Astrocyte (in vitro differentiated cells and primary cell): Measurements from ENCODE around the gene LRRC4. TPM values are rescaled to one million over a fixed set of nuclear protein-coding genes. Genes with fewer than 3 reads are reported as not detected.

Experiments used
- DNase-seq: peaks from one replicate; pipeline ENCODE4 v3.0.0-alpha.2; 2010; ENCODE audit warnings: low read depth
- FAIRE-seq: peaks from 2 replicates; lab custom pipeline; 2011; peaks lifted over from hg19 to GRCh38; lab: Jason Lieb, UNC
- H2AFZ ChIP-seq: 2 replicates; pipeline ENCODE4 v1.6.0; 2012; ENCODE audit warnings: low read depth, low read length, inconsistent platforms
- H3K27ac ChIP-seq: 2 replicates; pipeline ENCODE4 v1.5.1; 2011; ENCODE audit warnings: low read depth, low read length, inconsistent platforms
- H3K27me3 ChIP-seq: 2 replicates; pipeline ENCODE4 v1.6.0; 2011; ENCODE audit warnings: low read length, inconsistent platforms; ENCODE audit not compliant: insufficient read depth
- H3K36me3 ChIP-seq: 2 replicates; pipeline ENCODE4 v1.5.1; 2011; ENCODE audit warnings: low read length, inconsistent platforms; ENCODE audit not compliant: insufficient read depth
- H3K4me1 ChIP-seq: 2 replicates; pipeline ENCODE4 v1.5.1; 2011; ENCODE audit warnings: low read length, inconsistent platforms; ENCODE audit not compliant: insufficient read depth
- H3K4me2 ChIP-seq: 2 replicates; pipeline ENCODE4 v1.6.0; 2012; ENCODE audit warnings: low read length, inconsistent platforms
- H3K4me3 ChIP-seq: 2 replicates; pipeline ENCODE4 v1.5.1; 2011; ENCODE audit warnings: low read depth, mild to moderate bottlenecking, low read length, inconsistent platforms; ENCODE audit not compliant: insufficient read depth
- H3K79me2 ChIP-seq: 2 replicates; pipeline ENCODE4 v1.6.0; 2012; ENCODE audit warnings: mild to moderate bottlenecking, low read length, inconsistent platforms; ENCODE audit not compliant: insufficient read depth
- H3K9ac ChIP-seq: 2 replicates; pipeline ENCODE4 v1.6.0; 2012; ENCODE audit warnings: mild to moderate bottlenecking, low read length, inconsistent platforms
- H3K9me3 ChIP-seq: 2 replicates; pipeline ENCODE4 v1.5.1; 2012; ENCODE audit warnings: low read depth, mild to moderate bottlenecking, low read length, inconsistent platforms; ENCODE audit not compliant: insufficient read depth
- H4K20me1 ChIP-seq: 2 replicates; pipeline ENCODE4 v1.6.0; 2012; ENCODE audit warnings: low read length, inconsistent platforms; ENCODE audit not compliant: insufficient read depth
- H3K27ac Mint-ChIP-seq: one replicate; pipeline ENCODE4 v1.8.0; 2021; ENCODE audit warnings: mild to moderate bottlenecking, mixed read lengths; ENCODE audit not compliant: unreplicated experiment
- H3K27me3 Mint-ChIP-seq: one replicate; pipeline ENCODE4 v1.8.0; 2021; ENCODE audit warnings: low read depth, mixed read lengths; ENCODE audit not compliant: unreplicated experiment
- H3K36me3 Mint-ChIP-seq: one replicate; pipeline ENCODE4 v1.8.0; 2021; ENCODE audit warnings: low read depth, mixed read lengths; ENCODE audit not compliant: unreplicated experiment
- H3K4me1 Mint-ChIP-seq: one replicate; pipeline ENCODE4 v1.8.0; 2021; ENCODE audit warnings: low read depth, mixed read lengths; ENCODE audit not compliant: unreplicated experiment
- H3K4me3 Mint-ChIP-seq: one replicate; pipeline ENCODE4 v1.8.0; 2021; ENCODE audit warnings: mild to moderate bottlenecking, moderate library complexity, mixed read lengths; ENCODE audit not compliant: unreplicated experiment
- H3K9me3 Mint-ChIP-seq: one replicate; pipeline ENCODE4 v1.8.0; 2021; ENCODE audit warnings: mild to moderate bottlenecking, mixed read lengths; ENCODE audit not compliant: unreplicated experiment
- EZH2 ChIP-seq: IDR thresholded peaks from 2 replicates; pipeline ENCODE4 v1.6.1; 2012; ENCODE audit warnings: mild to moderate bottlenecking, low read length, inconsistent platforms; ENCODE audit not compliant: insufficient read depth
- total RNA-seq: library from RNA; stranded (reverse); gene quantifications from 2 replicates; pipeline ENCODE4 v1.2.1, GENCODE V29; 2021
- TF ChIP-seq, protein P1 (sequence below): IDR thresholded peaks from 2 replicates; pipeline ENCODE4 v1.5.1; 2011; ENCODE audit warnings: low read depth, mild to moderate bottlenecking, inconsistent platforms, low read length, moderate library complexity; ENCODE audit not compliant: insufficient read depth

Gene LRRC4
- total RNA-seq, 1 donor from 2014 or later, result 4.4 TPM

DNA sequence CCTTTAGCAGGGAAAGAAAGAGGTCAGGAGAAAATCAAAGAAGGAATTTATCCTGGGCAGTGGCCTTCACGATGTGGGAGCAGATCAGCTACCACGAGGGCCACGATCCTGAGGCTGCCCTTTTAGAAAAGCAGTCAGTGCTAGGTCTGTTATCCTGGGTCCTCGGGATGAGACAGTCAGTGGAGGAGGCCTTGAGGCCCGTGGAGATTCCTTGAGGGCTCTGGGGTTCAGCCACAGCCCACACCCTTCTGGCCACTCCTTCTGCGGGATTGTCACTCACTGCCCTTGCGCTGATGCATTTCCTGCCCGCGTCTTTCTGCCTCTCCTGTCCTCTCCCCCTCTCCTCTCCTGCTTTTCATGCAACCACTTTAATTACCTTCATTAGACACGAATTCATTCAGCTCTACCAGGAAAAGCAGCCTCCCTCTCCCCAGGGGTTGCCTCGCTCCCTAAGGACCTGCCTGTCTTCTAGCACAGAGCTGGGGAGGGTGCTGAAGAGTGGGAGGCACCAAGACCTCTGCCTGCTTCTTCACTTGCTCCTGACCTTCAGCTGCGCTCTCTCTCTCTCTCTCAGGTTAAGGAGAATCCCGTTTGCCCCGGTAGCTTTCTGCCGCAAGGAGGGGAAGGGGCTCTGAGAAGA, 42.6 kb upstream of the LRRC4 start:
- Histone ChIP-seq H3K4me3 (no peak overlapping the region), H3K9me3 (no peaks in the 10 kb centered on the region), H3K9ac (no peak overlapping the region), H3K27me3 (no peaks in the 10 kb centered on the region), H3K79me2 (no peaks in the 10 kb centered on the region), H3K36me3 (peaks cover 10% of the 10 kb centered on the region), H2AFZ (no peak overlapping the region), H3K4me2 (no peak overlapping the region), H4K20me1 (peaks cover 90% of the 10 kb centered on the region), H3K4me1 (peaks cover 15% of the 10 kb centered on the region), H3K27ac (no peak overlapping the region)
- Mint-ChIP-seq H3K36me3 (peaks cover 20% of the 10 kb centered on the region), H3K4me1 (peaks cover 20% of the 10 kb centered on the region), H3K27me3 (no peaks in the 10 kb centered on the region), H3K27ac (no peak overlapping the region), H3K9me3 (no peaks in the 10 kb centered on the region), H3K4me3 (no peak overlapping the region)
- no peak for DNase-seq
- TF ChIP-seq, protein P1, sequence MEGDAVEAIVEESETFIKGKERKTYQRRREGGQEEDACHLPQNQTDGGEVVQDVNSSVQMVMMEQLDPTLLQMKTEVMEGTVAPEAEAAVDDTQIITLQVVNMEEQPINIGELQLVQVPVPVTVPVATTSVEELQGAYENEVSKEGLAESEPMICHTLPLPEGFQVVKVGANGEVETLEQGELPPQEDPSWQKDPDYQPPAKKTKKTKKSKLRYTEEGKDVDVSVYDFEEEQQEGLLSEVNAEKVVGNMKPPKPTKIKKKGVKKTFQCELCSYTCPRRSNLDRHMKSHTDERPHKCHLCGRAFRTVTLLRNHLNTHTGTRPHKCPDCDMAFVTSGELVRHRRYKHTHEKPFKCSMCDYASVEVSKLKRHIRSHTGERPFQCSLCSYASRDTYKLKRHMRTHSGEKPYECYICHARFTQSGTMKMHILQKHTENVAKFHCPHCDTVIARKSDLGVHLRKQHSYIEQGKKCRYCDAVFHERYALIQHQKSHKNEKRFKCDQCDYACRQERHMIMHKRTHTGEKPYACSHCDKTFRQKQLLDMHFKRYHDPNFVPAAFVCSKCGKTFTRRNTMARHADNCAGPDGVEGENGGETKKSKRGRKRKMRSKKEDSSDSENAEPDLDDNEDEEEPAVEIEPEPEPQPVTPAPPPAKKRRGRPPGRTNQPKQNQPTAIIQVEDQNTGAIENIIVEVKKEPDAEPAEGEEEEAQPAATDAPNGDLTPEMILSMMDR, result no peak
- no peak for TF ChIP-seq EZH2
- no peak for FAIRE-seq

DNA sequence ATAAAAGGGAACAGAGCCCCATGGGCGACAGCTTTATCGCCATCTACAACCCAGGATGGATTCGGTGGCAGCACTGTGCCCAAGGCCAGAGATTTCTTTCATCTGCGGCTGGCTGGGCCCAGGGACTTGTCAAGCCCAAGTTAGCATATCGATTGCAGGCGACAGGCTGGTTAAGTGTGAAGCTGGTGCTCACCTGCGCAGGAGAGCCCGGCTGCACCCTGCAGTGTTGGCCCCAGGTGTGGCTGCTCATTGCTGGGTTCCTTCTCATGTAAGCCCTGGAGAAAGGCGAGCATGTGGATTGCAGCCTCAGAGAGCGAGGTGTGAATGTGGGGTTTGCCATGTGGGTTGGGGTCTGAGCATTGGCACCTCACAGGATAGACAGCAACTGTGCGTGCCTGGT, 40.6 kb upstream of the LRRC4 start:
- peaks cover 20% of the 10 kb centered on the region for H3K4me1 ChIP-seq
- no peak overlapping the region for H3K4me3 ChIP-seq
- H2AFZ ChIP-seq, result no peak overlapping the region
- Mint-ChIP-seq H3K27me3 (no peaks in the 10 kb centered on the region), H3K4me1 (peaks cover 39% of the 10 kb centered on the region), H3K36me3 (peaks cover 15% of the 10 kb centered on the region), H3K4me3 (no peak overlapping the region), H3K9me3 (no peaks in the 10 kb centered on the region), H3K27ac (no peak overlapping the region)
- H3K9me3 ChIP-seq, result no peaks in the 10 kb centered on the region
- DNase-seq (no peak), FAIRE-seq (no peak)
- peaks cover 90% of the 10 kb centered on the region for H4K20me1 ChIP-seq
- TF ChIP-seq, protein P1, result no peak
- no peak for TF ChIP-seq EZH2
- H3K9ac ChIP-seq, result no peak overlapping the region
- H3K36me3 ChIP-seq, result peaks cover 3% of the 10 kb centered on the region
- no peak overlapping the region for H3K4me2 ChIP-seq
- no peaks in the 10 kb centered on the region for H3K27me3 ChIP-seq
- H3K79me2 ChIP-seq, result no peaks in the 10 kb centered on the region
- no peak overlapping the region for H3K27ac ChIP-seq

DNA sequence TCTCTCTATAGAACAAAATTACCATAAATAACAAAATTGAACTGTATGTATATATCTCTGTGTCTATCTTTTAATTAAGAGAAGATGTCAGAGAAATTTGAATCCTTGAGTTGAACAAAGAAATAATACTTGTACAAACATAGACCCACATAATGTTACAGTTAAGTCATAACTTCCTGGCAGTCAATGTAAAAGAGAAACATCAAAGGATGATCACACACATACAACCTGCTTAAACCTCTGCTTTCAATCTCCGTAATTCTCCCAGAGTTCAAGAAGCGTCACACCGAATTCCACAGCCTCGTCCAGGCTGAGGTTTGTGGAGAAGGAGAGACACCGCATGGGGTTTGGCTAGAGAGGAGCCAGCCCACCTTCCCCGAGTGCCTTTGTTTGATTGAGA, 40.1 kb upstream of the LRRC4 start:
- Histone ChIP-seq H3K4me3 (no peak overlapping the region), H3K27ac (no peak overlapping the region), H3K4me2 (no peak overlapping the region), H3K27me3 (no peaks in the 10 kb centered on the region), H3K79me2 (no peaks in the 10 kb centered on the region), H3K4me1 (peaks cover 17% of the 10 kb centered on the region), H3K9ac (no peak overlapping the region), H3K36me3 (peaks cover 3% of the 10 kb centered on the region), H2AFZ (no peak overlapping the region), H3K9me3 (no peaks in the 10 kb centered on the region), H4K20me1 (peaks cover 90% of the 10 kb centered on the region)
- H3K4me3 Mint-ChIP-seq, result no peak overlapping the region
- no peaks in the 10 kb centered on the region for H3K27me3 Mint-ChIP-seq
- DNase-seq (no peak), FAIRE-seq (no peak)
- peaks cover 39% of the 10 kb centered on the region for H3K4me1 Mint-ChIP-seq
- peak overlapping the region; percentile 34 for H3K27ac Mint-ChIP-seq
- no peaks in the 10 kb centered on the region for H3K9me3 Mint-ChIP-seq
- H3K36me3 Mint-ChIP-seq, result peaks cover 15% of the 10 kb centered on the region
- no peak for TF ChIP-seq EZH2
- TF ChIP-seq, protein P1, result no peak
